ENCODE results near the gene LRRC7.

GRCh38 chr1:69847670-69848069, 279.9 kb downstream of the LRRC7 start:
- no peak for TF ChIP-seq CTCF (conservative IDR thresholded peaks at IDR 0.05; ENCODE audit: low read depth, low read length)
- no peak for TF ChIP-seq EZH2 (IDR thresholded peaks at IDR 0.05; ENCODE audit: borderline replicate concordance, low read depth, low read length, poor library complexity, severe bottlenecking)
